Lower leg skin (tissue), 3 donors: ENCODE measurements around the gene SLC39A2.

Experiments
- POLR2A ChIP-seq, 2 donors: fragments of 450-650 bp; IDR thresholded peaks; one replicate each; pipeline ENCODE4 v1.6.1; 2016 to 2017; ENCODE audit warnings: antibody characterized with exemption in 2 of 2, mild to moderate bottlenecking in 1 of 2, moderate library complexity in 1 of 2
- TF ChIP-seq, protein P1 (sequence below), 3 donors: fragments of 450-650 bp; IDR thresholded peaks; one replicate each; pipeline ENCODE4 v1.5.1; 2016; ENCODE audit warnings: antibody characterized with exemption in 3 of 3, mild to moderate bottlenecking in 3 of 3, moderate library complexity in 2 of 3

DNA sequence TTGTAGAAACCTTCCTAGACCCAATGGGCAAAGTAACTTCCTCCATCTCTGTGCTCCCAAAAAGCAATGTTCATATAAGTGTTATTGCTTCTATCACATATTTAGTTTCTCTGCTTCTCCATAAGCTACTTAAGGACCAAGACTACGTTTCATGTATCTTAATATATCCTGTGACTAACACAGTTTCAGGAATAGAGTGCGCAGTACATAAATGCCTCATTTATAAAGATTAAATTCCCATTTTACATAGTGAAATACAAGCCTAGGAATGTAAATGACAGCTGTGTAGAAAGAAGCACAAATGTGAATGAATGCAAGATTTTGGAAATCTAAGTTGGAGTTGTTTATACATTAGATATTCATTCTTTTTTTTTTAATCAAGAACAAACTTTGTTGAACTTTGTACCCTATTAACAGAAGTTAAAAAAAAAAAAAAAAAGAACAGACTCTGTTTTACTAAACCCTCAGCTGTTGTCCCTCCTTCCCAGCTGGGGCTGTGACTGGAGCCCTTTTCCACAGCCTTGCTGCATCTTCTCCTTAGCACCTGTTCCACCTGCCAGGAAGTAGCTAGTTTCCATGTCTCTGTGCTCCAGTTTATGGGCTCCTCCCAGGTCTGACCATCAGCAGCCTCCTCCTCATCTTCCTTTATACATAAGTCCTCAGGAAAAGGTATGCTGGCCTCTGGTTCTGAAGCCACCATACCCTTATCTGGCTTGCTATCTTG is 16.3 kb upstream of the SLC39A2 start:
- TF ChIP-seq, protein P1, sequence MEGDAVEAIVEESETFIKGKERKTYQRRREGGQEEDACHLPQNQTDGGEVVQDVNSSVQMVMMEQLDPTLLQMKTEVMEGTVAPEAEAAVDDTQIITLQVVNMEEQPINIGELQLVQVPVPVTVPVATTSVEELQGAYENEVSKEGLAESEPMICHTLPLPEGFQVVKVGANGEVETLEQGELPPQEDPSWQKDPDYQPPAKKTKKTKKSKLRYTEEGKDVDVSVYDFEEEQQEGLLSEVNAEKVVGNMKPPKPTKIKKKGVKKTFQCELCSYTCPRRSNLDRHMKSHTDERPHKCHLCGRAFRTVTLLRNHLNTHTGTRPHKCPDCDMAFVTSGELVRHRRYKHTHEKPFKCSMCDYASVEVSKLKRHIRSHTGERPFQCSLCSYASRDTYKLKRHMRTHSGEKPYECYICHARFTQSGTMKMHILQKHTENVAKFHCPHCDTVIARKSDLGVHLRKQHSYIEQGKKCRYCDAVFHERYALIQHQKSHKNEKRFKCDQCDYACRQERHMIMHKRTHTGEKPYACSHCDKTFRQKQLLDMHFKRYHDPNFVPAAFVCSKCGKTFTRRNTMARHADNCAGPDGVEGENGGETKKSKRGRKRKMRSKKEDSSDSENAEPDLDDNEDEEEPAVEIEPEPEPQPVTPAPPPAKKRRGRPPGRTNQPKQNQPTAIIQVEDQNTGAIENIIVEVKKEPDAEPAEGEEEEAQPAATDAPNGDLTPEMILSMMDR (IDR thresholded peaks at IDR 0.05): no peak
- TF ChIP-seq POLR2A (IDR thresholded peaks at IDR 0.05): no peak
